ENCODE results near the gene R3HDM2.

DNA sequence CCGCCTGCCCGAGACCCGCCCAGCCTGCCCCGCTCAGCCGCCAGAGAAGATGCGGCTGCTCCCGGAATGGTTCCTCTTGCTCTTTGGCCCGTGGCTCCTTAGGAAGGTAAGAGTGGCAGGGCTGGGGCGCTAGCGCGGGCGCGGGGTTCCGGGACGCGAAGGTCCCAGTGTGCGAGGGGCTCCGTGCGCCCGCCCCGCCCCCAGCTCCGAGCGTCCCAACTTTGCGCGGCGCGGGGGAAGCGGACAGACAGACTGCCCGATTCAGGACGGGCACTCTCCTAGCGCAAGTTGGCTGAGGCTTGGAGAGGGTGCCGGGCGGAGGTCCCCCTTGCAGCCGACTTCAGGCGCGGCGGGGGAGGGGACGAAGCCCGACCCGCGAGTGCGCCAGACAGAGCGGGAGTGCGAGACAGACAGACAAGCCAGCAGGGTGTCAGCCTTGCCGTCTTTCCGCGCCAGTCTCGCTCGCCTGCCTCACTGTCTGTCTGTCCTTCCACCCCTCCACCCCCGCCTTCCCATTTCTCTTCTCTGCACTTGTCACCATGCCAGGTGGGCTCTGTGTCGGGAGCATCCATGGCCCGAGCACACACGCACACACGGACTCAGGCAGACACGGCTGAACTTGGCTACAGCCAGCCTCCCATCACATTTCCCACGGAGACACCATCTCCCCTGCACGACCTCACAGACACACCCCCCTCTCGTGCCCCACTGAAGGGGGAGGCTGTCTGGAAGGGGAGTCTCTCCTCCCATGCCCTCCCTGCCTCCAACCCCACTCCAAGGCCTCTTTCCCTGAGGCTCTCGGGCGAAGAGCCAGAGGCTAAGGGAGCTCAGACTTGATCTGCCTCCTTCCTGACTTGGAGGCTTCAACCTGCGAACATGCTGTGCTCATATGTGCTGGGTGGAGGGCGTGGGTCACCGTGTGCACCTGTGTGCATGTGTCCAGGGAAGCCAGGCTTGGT lies 213.6 kb downstream of the R3HDM2 start:
- TF ChIP-seq, protein P1, sequence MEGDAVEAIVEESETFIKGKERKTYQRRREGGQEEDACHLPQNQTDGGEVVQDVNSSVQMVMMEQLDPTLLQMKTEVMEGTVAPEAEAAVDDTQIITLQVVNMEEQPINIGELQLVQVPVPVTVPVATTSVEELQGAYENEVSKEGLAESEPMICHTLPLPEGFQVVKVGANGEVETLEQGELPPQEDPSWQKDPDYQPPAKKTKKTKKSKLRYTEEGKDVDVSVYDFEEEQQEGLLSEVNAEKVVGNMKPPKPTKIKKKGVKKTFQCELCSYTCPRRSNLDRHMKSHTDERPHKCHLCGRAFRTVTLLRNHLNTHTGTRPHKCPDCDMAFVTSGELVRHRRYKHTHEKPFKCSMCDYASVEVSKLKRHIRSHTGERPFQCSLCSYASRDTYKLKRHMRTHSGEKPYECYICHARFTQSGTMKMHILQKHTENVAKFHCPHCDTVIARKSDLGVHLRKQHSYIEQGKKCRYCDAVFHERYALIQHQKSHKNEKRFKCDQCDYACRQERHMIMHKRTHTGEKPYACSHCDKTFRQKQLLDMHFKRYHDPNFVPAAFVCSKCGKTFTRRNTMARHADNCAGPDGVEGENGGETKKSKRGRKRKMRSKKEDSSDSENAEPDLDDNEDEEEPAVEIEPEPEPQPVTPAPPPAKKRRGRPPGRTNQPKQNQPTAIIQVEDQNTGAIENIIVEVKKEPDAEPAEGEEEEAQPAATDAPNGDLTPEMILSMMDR (IDR thresholded peaks at IDR 0.05; ENCODE audit: poor library complexity, severe bottlenecking) = no peak
- TF ChIP-seq RAD21 (conservative IDR thresholded peaks at IDR 0.05) = no peak
- TF ChIP-seq, protein P2, sequence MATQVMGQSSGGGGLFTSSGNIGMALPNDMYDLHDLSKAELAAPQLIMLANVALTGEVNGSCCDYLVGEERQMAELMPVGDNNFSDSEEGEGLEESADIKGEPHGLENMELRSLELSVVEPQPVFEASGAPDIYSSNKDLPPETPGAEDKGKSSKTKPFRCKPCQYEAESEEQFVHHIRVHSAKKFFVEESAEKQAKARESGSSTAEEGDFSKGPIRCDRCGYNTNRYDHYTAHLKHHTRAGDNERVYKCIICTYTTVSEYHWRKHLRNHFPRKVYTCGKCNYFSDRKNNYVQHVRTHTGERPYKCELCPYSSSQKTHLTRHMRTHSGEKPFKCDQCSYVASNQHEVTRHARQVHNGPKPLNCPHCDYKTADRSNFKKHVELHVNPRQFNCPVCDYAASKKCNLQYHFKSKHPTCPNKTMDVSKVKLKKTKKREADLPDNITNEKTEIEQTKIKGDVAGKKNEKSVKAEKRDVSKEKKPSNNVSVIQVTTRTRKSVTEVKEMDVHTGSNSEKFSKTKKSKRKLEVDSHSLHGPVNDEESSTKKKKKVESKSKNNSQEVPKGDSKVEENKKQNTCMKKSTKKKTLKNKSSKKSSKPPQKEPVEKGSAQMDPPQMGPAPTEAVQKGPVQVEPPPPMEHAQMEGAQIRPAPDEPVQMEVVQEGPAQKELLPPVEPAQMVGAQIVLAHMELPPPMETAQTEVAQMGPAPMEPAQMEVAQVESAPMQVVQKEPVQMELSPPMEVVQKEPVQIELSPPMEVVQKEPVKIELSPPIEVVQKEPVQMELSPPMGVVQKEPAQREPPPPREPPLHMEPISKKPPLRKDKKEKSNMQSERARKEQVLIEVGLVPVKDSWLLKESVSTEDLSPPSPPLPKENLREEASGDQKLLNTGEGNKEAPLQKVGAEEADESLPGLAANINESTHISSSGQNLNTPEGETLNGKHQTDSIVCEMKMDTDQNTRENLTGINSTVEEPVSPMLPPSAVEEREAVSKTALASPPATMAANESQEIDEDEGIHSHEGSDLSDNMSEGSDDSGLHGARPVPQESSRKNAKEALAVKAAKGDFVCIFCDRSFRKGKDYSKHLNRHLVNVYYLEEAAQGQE (IDR thresholded peaks at IDR 0.05; ENCODE audit: borderline replicate concordance) = no peak
- no peak for TF ChIP-seq SMC3 (conservative IDR thresholded peaks at IDR 0.05; ENCODE audit: poor library complexity)

Measured in neural cell (in vitro differentiated cells).